ENCODE data around the gene CLEC20A.
"Not testable (repeated sequence)": the region's sequence is repeated elsewhere in the genome, so short reads cannot be mapped to it uniquely, and the experiment has no call there.

The CLEC20A gene

GRCh38 chr1:178528953-178529335 is 32.2 kb upstream of the CLEC20A start:
- no peak for DNase-seq

- no peak for DNase-seq
These were observed 31.6 kb upstream of the CLEC20A start for GRCh38 chr1:178528228-178528952.

GRCh38 chr1:178527117-178527516 is 30.4 kb upstream of the CLEC20A start:
- DNase-seq, result no peak

GRCh38 chr1:178521241-178521640 is 24.5 kb upstream of the CLEC20A start:
- no peak for DNase-seq

- DNase-seq, result no peak
These were observed 24.0 kb upstream of the CLEC20A start for GRCh38 chr1:178520803-178521202.

- DNase-seq, result no peak
These were observed 22.1 kb upstream of the CLEC20A start for GRCh38 chr1:178518894-178519293.

GRCh38 chr1:178516110-178516509 is 19.3 kb upstream of the CLEC20A start:
- no peak for DNase-seq

- DNase-seq, result no peak
These were observed 16.7 kb upstream of the CLEC20A start for GRCh38 chr1:178513278-178513983.

- no peak for DNase-seq
These were observed 16.0 kb upstream of the CLEC20A start, which contains the start of gene TEX35 for GRCh38 chr1:178512566-178513277. TEX35 (plus strand) TSS chr1:178513109; CDS start chr1:178513189, 80 bp downstream.

- DNase-seq, result no peak
These were observed 13.4 kb upstream of the CLEC20A start for GRCh38 chr1:178510155-178510554.

GRCh38 chr1:178509414-178510007 is 12.7 kb upstream of the CLEC20A start:
- no peak for DNase-seq

GRCh38 chr1:178506669-178507068 is 9.9 kb upstream of the CLEC20A start:
- no peak for DNase-seq

- DNase-seq, result no peak
These were observed 9.4 kb upstream of the CLEC20A start for GRCh38 chr1:178506177-178506576.

GRCh38 chr1:178504286-178504685 is 7.5 kb upstream of the CLEC20A start:
- no peak for DNase-seq

GRCh38 chr1:178503849-178504248 is 7.1 kb upstream of the CLEC20A start:
- no peak for DNase-seq

GRCh38 chr1:178503316-178503715 is 6.6 kb upstream of the CLEC20A start:
- DNase-seq, result not testable (repeated sequence)

GRCh38 chr1:178502856-178503255 is 6.1 kb upstream of the CLEC20A start:
- no peak for DNase-seq

GRCh38 chr1:178502330-178502714 is 5.6 kb upstream of the CLEC20A start:
- DNase-seq, result no peak

GRCh38 chr1:178501705-178502329 is 5.1 kb upstream of the CLEC20A start:
- peak; percentile 35 for DNase-seq

GRCh38 chr1:178500936-178501554 is 4.3 kb upstream of the CLEC20A start:
- no peak for DNase-seq

GRCh38 chr1:178500091-178500770 is 3.5 kb upstream of the CLEC20A start:
- no peak for DNase-seq
